Lower leg skin (tissue), 4 donors: Measurements from ENCODE around the gene TMEM235. TPM values are rescaled to one million over a fixed set of nuclear protein-coding genes. Genes with fewer than 3 reads are reported as not detected.
"Not testable (repeated sequence)": the region's sequence is repeated elsewhere in the genome, so short reads cannot be mapped to it uniquely, and the experiment has no call there.

ENCODE experiments used
- DNase-seq, 2 donors: peaks; one replicate each; pipeline ENCODE4 v3.0.0-alpha.2; 2019; ENCODE audit warnings: low spot score in 2 of 2
- H3K4me3 ChIP-seq: fragments of 200-600 bp; sonication (generic); 2 replicates; pipeline ENCODE4 v1.5.1; 2017; ENCODE audit warnings: mild to moderate bottlenecking, low read depth; ENCODE audit not compliant: poor library complexity, severe bottlenecking
- CTCF ChIP-seq, 3 donors: fragments of 450-650 bp; IDR thresholded peaks; one replicate each; pipeline ENCODE4 v1.5.1; 2016; ENCODE audit warnings: antibody characterized with exemption in 3 of 3, mild to moderate bottlenecking in 3 of 3, moderate library complexity in 2 of 3
- POLR2A ChIP-seq, 2 donors: fragments of 450-650 bp; IDR thresholded peaks; one replicate each; pipeline ENCODE4 v1.6.1; 2016 to 2017; ENCODE audit warnings: antibody characterized with exemption in 2 of 2, mild to moderate bottlenecking in 1 of 2, moderate library complexity in 1 of 2
- WGBS, 2 donors: methylation state at CpG; one replicate each; pipeline ENCODE4 v1.1.5; 2018; 5-methylcytosine and 5-hydroxymethylcytosine counted together
- intact Hi-C: fragments of 100-400 bp; cut with DNase I; formaldehyde crosslinking; loops from one replicate; pipeline ENCODE4 v1.15.0; 2023; ENCODE audit warnings: low total_unique reads
- total RNA-seq, 4 donors: library from RNA; depleted of rRNA; stranded (reverse); fragments of >200 nt; gene quantifications; one replicate each; pipeline ENCODE4 v1.1.0, GENCODE V29; 2016

TMEM235 gene
- total RNA-seq, 4 donors from 2014 or later, result not detected

GRCh38 chr17:78250891-78251772 lies 19.7 kb downstream of the TMEM235 start:
- no peak overlapping the region for H3K4me3 ChIP-seq
- peak; percentile 63 to 95 for DNase-seq
- WGBS, 2 donors, result 4 to 14% methylated on average over 11 to 24 of the region's 27 CpGs
- TF ChIP-seq POLR2A (IDR thresholded peaks at IDR 0.05) (no peak), CTCF (IDR thresholded peaks at IDR 0.05) (peak in 1 of 3 donors; percentile 99)
- intact Hi-C loops, result loop anchor here (5.0 kb wide), 1 partner anchor 139 kb away; no protein-coding TSS in a partner anchor

GRCh38 chr17:78251773-78252103 lies 20.3 kb downstream of the TMEM235 start:
- WGBS, 2 donors, result 27 to 43% methylated on average over 5 to 6 of the region's 6 CpGs
- H3K4me3 ChIP-seq, result no peak overlapping the region
- DNase-seq, result no peak
- intact Hi-C loops, result loop anchor here (5.0 kb wide), 1 partner anchor 139 kb away; no protein-coding TSS in a partner anchor
- TF ChIP-seq POLR2A (IDR thresholded peaks at IDR 0.05) (no peak), CTCF (IDR thresholded peaks at IDR 0.05) (no peak)

GRCh38 chr17:78252111-78252634 lies 20.7 kb downstream of the TMEM235 start:
- H3K4me3 ChIP-seq, result no peak overlapping the region
- DNase-seq, result no peak
- WGBS, 2 donors, result 77 to 83% methylated on average over 7 to 12 of the region's 12 CpGs
- no peak for TF ChIP-seq CTCF (IDR thresholded peaks at IDR 0.05)
- TF ChIP-seq POLR2A (IDR thresholded peaks at IDR 0.05), result no peak
- intact Hi-C loops, result loop anchor here (5.0 kb wide), 1 partner anchor 140 kb away; no protein-coding TSS in a partner anchor

GRCh38 chr17:78252701-78253635 lies 21.5 kb downstream of the TMEM235 start:
- no peak overlapping the region for H3K4me3 ChIP-seq
- intact Hi-C loops, result loop anchor here (5.0 kb wide), 1 partner anchor 141 kb away; no protein-coding TSS in a partner anchor
- no peak for DNase-seq
- TF ChIP-seq CTCF (IDR thresholded peaks at IDR 0.05) (no peak), POLR2A (IDR thresholded peaks at IDR 0.05) (no peak)
- WGBS, 2 donors, result 83 to 87% methylated on average over 15 of the region's 15 CpGs

GRCh38 chr17:78253636-78253945 lies 22.2 kb downstream of the TMEM235 start:
- not testable (repeated sequence) for DNase-seq, H3K4me3 ChIP-seq
- WGBS, 2 donors, result 78 to 86% methylated on average over 12 of the region's 12 CpGs
- intact Hi-C loops, result loop anchor here (5.0 kb wide), 1 partner anchor 141 kb away; no protein-coding TSS in a partner anchor
